HG02642 (cell line): ENCODE measurements around the gene DAP.
"Not testable (repeated sequence)": the region's sequence is repeated elsewhere in the genome, so short reads cannot be mapped to it uniquely, and the experiment has no call there.

Experiments used
- ATAC-seq: cut with Tn5 transposase; IDR thresholded peaks from one replicate; pipeline ENCODE4 v1.9.1; 2021; ENCODE audit warnings: mild to moderate bottlenecking; ENCODE audit not compliant: unreplicated experiment, poor library complexity

Gene DAP

DNA sequence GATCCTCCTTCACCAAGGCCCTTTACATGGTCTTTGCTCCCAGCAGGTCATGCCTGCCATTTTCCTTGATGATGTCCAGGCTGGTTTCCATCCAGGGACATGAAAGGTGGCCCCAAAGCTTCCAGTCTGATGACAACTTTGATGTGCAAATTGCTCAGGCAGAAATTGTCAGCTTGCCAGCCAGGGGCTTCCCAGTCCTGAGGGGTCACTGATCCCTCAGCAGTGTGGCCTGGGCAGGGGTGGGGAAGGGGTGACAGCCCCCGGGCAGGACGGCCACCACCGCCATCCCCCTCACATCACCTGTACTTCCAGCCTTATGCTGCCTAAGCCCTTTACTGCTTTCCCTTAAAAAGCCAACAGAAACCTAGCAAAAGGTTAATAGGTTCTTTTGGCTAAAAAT lies 100.9 kb downstream of the DAP start:
- no peak for ATAC-seq

DNA sequence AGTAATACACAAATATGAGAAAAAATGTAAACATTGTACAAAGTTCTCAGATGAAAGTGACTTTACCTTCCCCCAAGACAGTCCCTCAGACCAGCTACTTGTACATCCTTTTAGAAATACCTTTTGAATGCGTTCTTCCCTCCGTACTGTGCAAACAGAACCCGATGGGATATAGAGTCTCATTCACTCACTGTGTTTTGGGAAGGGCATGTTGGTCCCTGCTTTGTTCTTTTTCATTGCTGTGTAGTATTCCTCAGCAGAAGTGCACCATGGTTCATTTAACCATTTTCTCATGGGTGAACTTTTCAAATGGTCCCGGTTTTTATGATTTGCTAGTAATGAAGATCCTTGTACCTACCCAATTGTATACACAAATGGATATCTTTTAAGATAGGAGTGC lies 102.8 kb downstream of the DAP start:
- no peak for ATAC-seq

DNA sequence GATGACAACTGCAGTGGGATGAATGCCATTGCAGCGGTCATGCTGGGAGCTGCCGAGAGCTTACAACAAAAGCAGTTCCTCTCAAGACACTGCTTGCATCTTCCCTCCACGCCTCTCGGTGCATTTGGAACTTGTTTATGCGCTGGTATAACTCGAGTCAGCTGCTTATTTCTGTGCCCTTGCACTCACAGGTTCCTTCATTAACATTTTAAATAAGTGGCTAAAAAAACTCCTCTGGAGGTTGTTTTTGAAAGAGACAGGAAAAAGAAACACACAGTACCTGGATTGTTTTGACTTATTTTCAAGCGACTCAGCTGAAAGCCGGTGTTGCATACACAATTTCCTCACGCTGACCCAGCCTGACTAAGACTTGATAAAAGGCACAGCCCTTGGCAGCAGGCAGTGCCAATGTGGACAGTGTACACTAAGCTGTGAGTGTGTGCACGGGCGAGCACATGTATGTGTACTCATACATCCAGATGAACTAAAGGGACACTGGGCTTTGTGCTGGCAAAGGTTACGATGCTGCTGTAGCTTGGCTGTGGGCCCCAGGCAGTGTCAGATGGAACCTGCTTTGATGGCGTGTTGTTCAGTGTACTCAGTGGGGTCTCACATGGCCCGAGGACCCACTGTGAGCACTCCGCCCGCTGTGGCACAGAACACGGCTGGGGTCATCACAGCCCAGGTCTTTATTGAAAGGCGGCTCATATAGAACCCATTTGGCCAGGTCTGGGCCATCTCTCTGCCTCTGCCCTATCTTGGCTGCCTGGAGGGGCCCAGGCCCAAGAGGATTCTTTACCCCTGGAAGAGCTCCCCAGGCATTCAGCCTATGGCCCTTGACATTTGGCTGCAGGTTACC lies 104.8 kb downstream of the DAP start:
- ATAC-seq, result no peak

DNA sequence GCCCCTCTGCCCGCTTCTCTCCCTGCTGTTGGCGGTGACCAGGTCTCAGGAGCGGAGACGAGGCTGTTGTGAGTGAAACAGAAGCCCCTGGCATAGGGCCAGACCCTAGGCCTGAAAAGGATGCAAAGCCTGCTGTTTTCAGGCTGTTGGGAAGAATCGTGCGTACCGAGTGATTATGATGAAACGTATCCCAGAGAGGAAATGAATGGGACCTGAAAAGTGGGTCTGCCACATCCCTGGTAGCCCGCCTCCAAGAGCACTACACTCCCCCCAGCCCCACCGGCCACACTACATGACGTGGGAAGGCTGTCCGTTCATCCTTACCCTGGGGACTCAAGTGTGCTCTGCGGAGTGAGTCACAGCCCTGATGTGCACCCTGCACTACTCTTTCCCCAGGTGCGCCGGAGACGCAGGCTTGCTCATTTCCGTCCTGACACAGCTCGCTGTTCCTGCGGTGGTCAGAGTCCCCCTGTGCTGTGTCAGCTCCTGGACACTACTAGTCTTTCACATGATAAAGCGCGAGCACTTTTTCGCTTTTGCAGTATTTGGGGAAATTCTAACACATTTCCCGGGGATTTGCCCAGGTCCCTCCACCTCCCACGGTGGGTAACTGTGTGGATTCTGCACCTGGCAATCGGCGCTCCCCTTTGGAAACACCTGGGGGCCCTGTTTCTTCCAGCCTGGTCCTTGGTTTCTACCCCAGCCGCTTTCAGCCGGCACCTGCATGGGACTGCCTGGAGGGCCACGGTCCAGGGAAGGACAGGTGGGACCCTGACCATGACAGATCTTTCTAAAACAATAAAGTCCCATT lies 105.7 kb downstream of the DAP start:
- no peak for ATAC-seq

DNA sequence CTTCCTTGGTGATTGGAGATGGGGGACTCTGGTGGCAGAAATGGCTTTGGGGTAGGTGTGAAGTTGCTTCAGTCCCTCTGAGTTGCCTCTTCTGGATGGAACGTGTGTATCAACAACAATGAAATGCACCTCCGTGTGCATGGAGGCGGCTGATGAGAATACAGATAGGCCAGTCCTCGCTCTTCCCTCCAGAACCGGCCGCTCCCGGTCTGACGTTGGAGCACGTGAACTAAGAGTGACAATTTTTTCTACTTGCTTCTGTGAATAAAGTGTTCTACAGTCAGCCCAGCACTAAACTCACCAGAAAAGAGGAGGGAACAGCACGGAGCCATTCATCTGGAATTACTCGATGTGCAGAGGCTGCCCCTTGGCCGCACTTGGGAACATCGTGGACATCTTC lies 106.5 kb downstream of the DAP start:
- no peak for ATAC-seq

DNA sequence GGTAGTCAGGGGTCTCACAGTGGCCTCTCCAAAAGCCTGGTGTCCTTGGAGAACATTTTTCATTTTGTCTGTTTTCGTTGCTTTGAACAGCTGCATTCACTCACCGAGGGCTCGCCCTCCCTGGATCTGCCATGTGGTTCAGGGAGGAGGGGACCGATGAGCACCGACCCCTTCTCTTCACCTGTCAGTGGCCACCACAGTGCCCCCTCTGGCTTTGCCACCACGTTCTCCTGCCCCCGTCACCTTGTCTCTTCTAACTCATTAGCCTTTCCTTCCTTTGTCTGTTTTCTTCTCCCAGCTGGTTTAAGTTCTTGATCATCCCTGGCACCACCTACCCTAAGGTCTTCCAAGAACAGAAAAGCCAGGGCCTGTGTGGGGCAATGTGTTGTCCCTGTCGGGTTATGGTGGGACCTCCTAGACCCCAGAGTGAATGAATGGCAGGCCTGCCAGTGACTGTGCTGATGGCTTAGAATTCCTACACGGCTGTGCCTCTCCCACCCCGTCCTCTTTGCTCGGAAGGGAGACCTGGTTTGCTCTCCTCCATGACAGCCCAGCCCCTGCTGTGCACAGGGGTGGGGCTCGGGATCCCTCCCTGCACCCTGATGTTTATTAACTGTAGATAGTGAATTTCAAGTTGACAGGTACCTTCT lies 107.2 kb downstream of the DAP start:
- no peak for ATAC-seq

DNA sequence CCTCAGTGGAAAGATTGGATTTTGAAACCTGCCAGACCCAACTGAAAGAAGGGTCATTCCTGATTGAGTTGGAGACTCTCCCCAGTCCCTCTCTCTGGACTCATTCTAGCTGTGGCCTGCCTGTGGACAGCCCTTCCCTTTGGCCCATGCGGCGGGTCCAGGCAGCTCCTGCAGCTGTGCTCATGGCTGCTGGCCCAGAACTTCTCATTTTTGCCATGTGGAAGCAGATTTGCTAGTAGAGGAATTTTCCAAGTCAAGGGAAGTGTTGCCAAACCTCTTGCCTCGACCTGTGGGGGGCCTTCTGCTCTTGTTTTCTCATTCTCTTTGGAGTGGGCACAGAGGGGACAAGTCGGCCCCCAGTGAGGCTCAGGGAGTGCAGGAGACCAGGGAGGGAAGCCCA lies 108.0 kb downstream of the DAP start:
- ATAC-seq, result no peak

DNA sequence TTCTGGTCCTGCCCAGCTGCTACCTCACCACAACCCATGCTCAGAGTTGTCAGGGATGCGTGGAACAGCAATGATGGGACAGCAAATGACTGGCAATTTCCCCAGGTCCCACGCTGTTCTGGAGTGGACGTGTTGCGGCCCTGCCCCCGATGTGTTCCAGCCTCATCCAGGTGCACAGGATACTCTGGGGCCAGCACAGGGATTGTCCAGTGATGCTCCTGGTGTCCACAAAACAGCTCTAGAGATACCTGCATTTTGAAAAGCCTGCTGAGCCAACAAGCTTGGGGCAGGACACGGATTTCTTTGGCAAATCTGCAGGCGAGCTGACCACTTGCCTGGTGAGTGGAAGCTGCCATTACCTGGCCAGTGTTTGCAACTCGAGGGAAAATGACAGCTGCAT lies 108.4 kb downstream of the DAP start:
- no peak for ATAC-seq

DNA sequence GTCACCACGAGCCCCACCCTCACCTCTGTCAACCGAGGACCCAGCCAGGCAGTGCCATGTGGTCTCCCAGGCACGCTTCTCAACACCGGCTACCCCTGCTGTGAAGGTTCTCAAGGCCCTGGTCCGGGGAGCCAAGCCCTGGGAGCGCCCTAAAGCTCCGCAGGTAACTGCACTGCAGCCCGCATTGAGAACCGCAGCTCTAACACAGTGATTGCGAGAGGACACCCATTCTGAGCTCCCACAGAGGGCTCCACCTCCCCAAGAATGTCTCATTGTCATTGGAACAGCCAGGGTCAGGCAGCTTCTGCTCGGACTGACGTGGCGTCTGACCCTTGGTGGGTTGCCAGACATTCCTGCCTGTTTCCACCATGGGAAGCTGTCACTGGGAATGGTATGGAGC lies 108.9 kb downstream of the DAP start:
- ATAC-seq, result no peak

DNA sequence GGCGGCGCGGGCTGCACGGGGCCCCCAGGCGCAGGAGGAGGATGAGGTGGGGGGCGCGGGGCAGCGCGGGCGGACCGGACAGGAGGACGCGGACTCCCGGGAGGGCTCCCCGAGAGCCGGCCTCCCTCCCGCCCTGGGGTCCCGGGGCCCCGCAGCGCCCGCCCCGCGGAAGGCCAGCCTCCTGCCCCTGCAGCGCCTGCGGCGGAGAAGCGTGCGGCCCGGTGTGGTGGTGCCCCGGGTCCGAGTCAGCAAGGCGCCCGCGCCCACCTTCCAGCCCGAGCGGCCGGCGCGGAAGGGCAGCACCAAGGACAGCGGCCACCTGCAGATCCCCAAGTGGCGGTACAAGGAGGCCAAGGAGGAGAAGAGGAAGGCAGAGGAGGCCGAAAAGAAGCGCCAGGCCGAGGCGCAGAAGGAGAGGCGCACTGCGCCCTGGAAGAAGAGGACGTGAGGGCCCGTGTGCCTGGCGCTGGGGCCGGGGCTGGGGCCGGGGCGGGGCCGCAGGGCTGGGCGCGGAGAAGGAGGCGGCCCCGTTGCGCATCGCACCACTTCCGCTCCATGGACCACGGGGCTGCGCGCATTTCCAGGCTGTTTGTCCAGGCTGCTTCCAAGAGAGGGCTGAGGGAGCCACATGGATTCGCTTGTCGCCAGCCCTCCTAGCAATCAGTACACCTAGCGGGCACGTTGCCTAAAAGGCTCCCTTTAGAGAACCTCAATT lies 111.2 kb downstream of the DAP start:
- no peak for ATAC-seq

DNA sequence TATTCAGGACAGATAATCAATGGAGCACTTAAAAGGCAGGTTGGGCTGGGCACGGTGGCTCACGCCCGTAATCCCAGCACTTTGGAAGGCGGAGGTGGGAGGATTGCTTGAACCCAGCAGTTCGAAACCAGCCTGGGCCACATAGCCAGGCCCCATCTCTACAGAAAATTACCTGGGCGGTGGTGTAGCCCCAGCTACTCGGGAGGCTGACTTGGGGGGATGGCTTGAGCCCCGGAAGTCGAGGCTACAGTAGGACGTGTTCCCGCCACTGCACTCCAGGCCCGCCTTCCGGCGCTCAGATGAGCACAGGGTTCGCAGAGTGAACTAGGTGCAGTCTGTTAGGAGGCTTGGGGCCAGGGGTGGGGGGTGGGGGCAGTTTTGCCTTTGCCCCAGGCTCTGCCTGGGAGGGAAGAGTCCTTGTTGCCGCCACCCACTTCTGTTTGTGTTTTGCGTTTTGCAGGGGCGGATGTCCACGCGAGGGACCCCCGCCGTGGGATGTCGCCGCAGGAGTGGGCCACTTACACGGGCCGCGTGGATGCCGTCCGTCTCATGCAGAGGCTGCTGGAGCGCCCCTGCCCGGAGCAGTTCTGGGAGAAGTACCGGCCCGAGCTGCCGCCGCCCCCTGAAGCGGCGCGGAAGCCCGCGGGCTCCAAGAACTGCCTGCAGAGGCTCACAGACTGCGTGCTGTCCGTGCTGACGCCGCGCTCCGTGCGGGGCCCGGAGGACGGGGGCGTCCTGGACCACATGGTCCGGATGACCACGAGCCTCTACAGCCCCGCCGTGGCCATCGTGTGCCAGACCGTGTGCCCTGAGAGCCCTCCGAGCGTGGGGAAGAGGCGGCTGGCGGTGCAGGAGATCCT lies 112.0 kb downstream of the DAP start:
- ATAC-seq, result no peak

DNA sequence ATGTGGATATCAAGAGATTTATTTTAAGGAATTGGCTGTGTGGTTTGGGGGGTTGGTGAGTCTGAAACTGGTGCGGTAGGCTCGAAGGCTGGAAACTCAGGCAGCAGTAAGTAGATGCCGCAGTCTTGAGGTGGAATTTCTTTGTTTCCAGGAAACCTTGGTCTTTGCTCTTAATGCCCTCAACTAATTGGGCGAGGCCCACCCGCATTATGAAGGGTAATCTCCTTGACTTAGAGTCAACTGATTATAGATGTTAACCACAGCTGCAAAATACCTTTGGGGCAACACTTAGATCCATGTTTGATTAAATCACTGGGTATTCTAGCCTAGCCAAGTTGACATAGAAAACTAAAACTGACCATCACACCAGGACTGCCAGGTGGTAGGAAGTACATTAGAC lies 113.4 kb downstream of the DAP start:
- no peak for ATAC-seq

DNA sequence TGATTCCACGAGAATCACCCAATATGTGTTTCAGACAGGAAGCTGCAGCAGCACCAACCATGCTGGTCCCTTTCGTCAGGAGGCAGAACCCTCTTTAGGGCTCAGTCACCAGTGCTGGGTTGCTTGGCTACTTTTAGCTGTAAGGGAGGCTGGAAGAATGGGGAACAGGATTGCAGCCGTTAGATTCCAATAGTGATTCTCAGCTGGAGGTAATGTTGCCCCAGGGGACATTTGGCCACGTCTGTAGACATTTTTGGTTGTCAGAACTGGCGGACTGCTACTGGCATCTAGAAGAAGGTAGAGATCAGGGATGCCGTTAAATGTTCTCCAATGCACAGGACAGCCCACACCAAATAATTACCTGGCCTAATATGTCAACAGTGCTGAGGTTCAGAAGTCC lies 115.4 kb downstream of the DAP start:
- no peak for ATAC-seq

DNA sequence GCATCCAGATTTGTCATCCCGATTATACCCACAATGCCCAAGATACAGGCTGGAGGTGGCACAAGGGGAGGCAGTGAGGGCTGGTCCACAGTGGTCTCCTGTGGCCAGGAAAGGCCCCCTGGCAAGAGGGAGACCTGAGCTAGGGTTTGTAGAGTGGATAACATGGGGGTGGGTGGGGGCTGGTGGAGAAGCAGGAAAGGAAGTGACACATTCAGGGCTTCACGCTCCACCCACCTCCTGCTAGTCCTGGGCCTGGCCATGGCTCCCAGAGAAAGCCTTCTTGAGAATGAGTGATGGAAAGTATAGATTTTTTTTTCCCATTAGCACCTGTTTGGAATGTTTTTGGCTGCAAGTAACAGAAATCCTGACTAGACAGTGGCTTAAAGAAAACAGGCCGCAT lies 115.9 kb downstream of the DAP start:
- no peak for ATAC-seq

DNA sequence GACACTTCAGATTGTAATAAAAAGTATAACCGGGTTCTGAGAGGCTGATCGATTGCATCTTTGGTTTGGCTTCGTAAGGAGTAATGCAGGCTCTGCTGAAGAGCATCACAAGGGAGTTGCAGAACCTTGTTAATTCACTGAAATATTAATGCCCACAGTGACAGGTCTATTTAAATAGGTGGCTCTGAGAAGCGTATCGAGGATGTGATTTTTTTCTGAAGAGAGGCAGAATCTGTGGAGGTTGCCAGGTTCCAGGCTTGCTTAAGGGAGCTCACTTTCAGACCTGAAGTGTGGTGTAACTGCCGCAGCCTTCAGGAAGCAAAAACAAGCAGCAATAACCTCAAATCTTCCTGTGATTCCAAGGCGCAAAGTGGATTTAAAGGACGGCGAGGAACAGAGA lies 116.8 kb downstream of the DAP start:
- no peak for ATAC-seq

DNA sequence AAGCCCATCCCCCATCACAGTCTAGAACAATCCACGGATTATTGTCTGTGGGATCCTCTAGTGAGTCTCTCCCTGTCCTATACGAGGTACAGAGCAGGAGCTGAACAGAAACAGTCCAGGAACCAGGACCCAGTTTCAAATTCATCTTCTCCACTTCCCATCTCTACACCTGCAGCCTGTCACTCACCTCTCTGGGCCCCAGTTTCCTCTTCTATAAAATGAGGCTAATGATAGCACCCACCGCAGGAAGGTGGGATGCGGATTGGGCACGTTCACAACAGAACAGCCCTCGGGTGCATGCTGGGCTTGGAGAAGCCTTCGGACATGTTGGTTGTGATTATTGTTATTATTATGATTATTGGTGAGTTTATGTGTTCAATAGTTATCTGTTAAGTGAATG lies 118.7 kb downstream of the DAP start:
- ATAC-seq, result no peak

DNA sequence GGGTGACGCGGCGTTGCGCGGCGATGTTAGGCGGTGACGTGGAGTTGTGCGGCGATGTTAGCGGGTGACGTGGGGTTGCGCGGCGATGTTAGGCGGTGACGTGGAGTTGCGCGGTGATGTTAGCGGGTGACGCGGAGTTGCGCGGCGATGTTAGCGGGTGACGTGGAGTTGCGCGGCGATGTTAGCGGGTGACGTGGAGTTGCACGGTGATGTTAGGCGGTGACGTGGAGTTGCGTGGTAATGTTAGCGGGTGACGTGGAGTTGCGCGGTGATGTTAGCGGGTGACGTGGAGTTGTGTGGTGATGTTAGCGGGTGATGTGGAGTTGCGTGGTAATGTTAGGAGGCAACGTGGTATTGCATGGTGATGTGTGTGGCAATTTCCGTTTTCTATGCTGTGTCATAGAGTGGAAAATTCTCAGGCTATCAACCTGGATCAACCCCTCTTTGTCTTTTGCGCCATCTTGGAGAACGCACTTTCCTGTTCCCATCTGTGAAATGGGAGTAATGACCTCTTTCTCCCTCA lies 121.1 kb downstream of the DAP start:
- no peak for ATAC-seq

DNA sequence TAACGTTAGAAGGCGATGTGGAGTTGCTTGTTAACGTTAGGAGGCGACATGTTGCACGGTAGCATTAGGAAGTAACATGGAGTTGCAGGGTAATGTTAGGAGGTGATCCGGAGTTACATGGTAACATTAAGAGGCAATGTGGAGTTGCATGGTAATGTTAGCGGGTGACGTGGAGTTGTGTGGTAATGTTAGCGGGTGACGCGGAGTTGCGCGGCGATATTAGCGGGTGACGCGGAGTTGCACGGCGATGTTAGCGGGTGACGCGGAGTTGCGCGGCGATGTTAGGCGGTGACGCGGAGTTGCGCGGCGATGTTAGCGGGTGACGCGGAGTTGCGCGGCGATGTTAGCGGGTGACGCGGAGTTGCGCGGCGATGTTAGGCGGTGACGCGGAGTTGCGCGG lies 122.3 kb downstream of the DAP start:
- ATAC-seq, result not testable (repeated sequence)

DNA sequence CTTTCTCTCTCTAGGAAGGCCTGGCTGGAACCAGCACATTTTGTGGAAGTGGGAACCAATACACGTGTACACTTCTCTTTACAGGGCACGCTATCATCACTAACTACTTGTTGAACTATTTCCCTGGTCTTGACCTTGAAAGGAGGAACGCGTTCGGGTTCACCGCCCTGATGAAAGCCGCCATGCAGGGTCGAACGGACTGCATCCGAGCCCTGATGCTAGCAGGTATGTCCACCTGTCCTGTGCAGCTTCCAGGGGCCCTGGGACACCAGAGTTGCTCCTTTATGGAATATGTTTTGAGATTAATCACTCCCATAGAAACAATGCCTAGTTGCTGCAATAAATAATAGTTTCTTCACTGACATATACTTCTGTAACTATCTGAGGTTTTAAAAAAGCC lies 123.1 kb downstream of the DAP start:
- ATAC-seq, result no peak
